ACC112 (cell line): ENCODE results near the gene HRCT1.

Experiments
- H2AFZ ChIP-seq: fragments of 200-600 bp; sonication (generic); one replicate; pipeline ENCODE4 v1.6.0; 2017; ENCODE audit warnings: antibody characterized with exemption, low read length; ENCODE audit not compliant: unreplicated experiment
- H3K27ac ChIP-seq: fragments of 200-600 bp; sonication (generic); 2 replicates; pipeline ENCODE4 v1.5.1; 2014; ENCODE audit warnings: low read depth, mild to moderate bottlenecking, antibody characterized with exemption, low read length, moderate library complexity
- H3K27me3 ChIP-seq: fragments of 200-600 bp; sonication (generic); 2 replicates; pipeline ENCODE4 v1.6.1; 2014; ENCODE audit warnings: mild to moderate bottlenecking, antibody characterized with exemption, low read length, moderate library complexity, mixed read lengths; ENCODE audit not compliant: insufficient read depth
- H3K36me3 ChIP-seq: fragments of 200-600 bp; sonication (generic); 2 replicates; pipeline ENCODE4 v1.6.1; 2016; ENCODE audit warnings: mild to moderate bottlenecking, antibody characterized with exemption, low read length, moderate library complexity, mixed read lengths; ENCODE audit not compliant: insufficient read depth
- H3K4me1 ChIP-seq: fragments of 200-600 bp; sonication (generic); one replicate; pipeline ENCODE4 v1.6.1; 2016; ENCODE audit warnings: low read length, mixed read lengths; ENCODE audit not compliant: insufficient read depth, unreplicated experiment, control insufficient read depth
- H3K4me3 ChIP-seq: fragments of 200-600 bp; sonication (generic); 2 replicates; pipeline ENCODE4 v1.5.1; 2014; ENCODE audit warnings: mild to moderate bottlenecking, low read depth, low read length
- H3K79me2 ChIP-seq: fragments of 200-600 bp; sonication (generic); one replicate; pipeline ENCODE4 v1.6.0; 2016; ENCODE audit warnings: low read length; ENCODE audit not compliant: control insufficient read depth, unreplicated experiment, insufficient read depth

The HRCT1 gene

GRCh38 chr9:35919212-35920008 is 13.4 kb downstream of the HRCT1 start:
- Histone ChIP-seq H3K36me3 (no peaks in the 10 kb centered on the region), H3K4me3 (no peak overlapping the region), H3K79me2 (no peaks in the 10 kb centered on the region), H2AFZ (no peak overlapping the region), H3K4me1 (peaks cover 13% of the 10 kb centered on the region), H3K27ac (no peak overlapping the region), H3K27me3 (no peaks in the 10 kb centered on the region)

DNA sequence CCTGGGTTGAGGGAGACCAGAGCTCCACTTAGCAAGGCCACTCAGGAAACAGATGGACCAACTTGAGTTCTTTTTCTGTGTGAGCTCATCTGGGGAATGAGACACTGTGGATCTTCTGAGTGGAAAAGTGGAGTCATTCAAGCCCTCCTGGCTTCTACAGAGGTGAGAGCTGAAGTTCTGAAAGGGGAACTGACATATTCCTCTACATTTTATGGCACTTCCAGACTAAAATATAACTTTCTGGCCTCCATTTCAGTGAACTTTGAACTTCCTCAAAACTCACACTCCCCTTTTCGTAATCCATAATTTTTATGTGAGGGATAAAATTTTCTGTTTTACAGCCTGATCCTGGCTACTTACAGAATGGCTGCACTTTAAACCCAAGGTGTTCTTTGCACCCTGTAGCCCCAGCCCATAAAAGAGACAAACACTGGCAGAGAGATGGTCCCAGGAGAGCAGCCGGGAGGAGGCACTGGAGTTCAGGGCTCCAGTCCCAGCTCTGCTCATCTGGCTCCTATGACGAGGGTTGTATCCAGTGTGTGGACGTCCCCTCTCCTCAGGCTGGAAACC is 14.1 kb downstream of the HRCT1 start:
- Histone ChIP-seq H3K27ac (no peak overlapping the region), H3K79me2 (no peaks in the 10 kb centered on the region), H3K27me3 (no peaks in the 10 kb centered on the region), H3K4me1 (peaks cover 20% of the 10 kb centered on the region), H3K4me3 (no peak overlapping the region), H2AFZ (no peak overlapping the region), H3K36me3 (no peaks in the 10 kb centered on the region)

DNA sequence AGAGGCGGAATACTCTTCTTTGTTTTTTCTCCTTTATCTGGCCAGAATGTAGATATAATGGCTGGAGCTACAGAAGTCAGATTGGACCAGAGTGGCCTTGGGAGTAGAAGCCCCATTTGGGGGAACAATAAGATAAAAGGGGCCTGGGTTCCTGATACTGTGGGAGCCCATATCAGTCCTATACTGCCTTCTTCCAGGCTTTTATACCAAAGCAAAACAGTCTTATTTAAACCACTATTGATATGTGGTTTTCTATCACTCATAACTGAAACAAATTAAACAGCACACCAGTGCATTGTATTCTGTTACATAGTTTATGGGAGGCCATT is 17.6 kb downstream of the HRCT1 start:
- H3K79me2 ChIP-seq = no peaks in the 10 kb centered on the region
- H2AFZ ChIP-seq = peak overlapping the region; percentile 93
- peak overlapping the region; percentile 100 for H3K27ac ChIP-seq
- no peaks in the 10 kb centered on the region for H3K27me3 ChIP-seq
- H3K4me3 ChIP-seq = peak overlapping the region; percentile 73; the same call in 1 of the 2 replicates
- H3K36me3 ChIP-seq = no peaks in the 10 kb centered on the region
- peaks cover 25% of the 10 kb centered on the region for H3K4me1 ChIP-seq

GRCh38 chr9:35923927-35924763 is 18.1 kb downstream of the HRCT1 start:
- no peaks in the 10 kb centered on the region for H3K27me3 ChIP-seq
- H3K4me1 ChIP-seq = peaks cover 31% of the 10 kb centered on the region
- H3K79me2 ChIP-seq = no peaks in the 10 kb centered on the region
- H3K27ac ChIP-seq = peak overlapping the region; percentile 100
- no peaks in the 10 kb centered on the region for H3K36me3 ChIP-seq
- H2AFZ ChIP-seq = peak overlapping the region; percentile 93
- peak overlapping the region; percentile 73 for H3K4me3 ChIP-seq

GRCh38 chr9:35928591-35929452 is 22.8 kb downstream of the HRCT1 start:
- H3K4me3 ChIP-seq = no peak overlapping the region
- no peaks in the 10 kb centered on the region for H3K79me2 ChIP-seq
- H3K4me1 ChIP-seq = peaks cover 33% of the 10 kb centered on the region
- peak overlapping the region; percentile 40 for H2AFZ ChIP-seq
- H3K36me3 ChIP-seq = no peaks in the 10 kb centered on the region
- no peaks in the 10 kb centered on the region for H3K27me3 ChIP-seq
- peak overlapping the region; percentile 18; the same call in 1 of the 2 replicates for H3K27ac ChIP-seq

DNA sequence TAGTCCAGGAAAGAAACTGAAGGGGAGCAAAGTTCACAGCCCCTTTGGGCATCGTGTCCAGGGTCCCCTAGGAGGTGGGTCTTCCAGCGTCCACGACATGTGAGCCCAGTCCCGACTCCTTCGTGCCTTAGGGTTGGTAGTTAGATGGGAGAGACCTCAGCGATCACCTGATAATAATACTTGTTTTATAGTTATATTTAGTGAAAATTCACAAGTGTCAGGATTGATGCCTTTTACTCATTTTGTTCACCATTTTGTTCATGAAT is 23.4 kb downstream of the HRCT1 start:
- H3K4me1 ChIP-seq = peaks cover 32% of the 10 kb centered on the region
- H3K27ac ChIP-seq = no peak overlapping the region; the same call in 1 of the 2 replicates
- H3K36me3 ChIP-seq = no peaks in the 10 kb centered on the region
- no peak overlapping the region for H3K4me3 ChIP-seq
- H3K27me3 ChIP-seq = no peaks in the 10 kb centered on the region
- no peaks in the 10 kb centered on the region for H3K79me2 ChIP-seq
- no peak overlapping the region for H2AFZ ChIP-seq

DNA sequence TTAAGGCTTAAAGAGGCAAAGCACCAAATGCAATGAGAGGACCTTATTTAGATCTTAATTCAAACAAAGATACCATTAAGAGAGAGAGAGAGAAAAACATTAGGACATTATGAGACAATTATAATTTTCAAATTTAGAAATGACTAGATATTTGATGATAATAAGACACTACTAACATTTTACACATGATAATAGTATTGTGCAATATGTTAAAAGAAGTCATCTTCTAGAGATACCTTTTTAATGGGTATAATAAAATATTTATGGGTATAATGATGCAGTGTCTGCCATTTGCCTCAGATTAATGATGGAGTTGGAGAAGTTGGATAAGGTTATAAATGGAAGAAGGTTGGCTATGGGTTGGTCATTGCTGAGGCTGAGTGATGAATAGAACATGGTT is 24.5 kb downstream of the HRCT1 start:
- Histone ChIP-seq H3K4me3 (no peak overlapping the region), H3K4me1 (peaks cover 29% of the 10 kb centered on the region), H3K36me3 (no peaks in the 10 kb centered on the region), H2AFZ (no peak overlapping the region), H3K27ac (no peak overlapping the region), H3K27me3 (no peaks in the 10 kb centered on the region), H3K79me2 (no peaks in the 10 kb centered on the region)

GRCh38 chr9:35930989-35931388 is 25.0 kb downstream of the HRCT1 start:
- no peaks in the 10 kb centered on the region for H3K27me3 ChIP-seq
- no peaks in the 10 kb centered on the region for H3K36me3 ChIP-seq
- no peaks in the 10 kb centered on the region for H3K79me2 ChIP-seq
- no peak overlapping the region for H3K27ac ChIP-seq
- H3K4me1 ChIP-seq = peaks cover 33% of the 10 kb centered on the region
- no peak overlapping the region for H3K4me3 ChIP-seq
- no peak overlapping the region for H2AFZ ChIP-seq

GRCh38 chr9:35932735-35933134 is 26.7 kb downstream of the HRCT1 start:
- Histone ChIP-seq H3K27ac (no peak overlapping the region), H3K79me2 (no peaks in the 10 kb centered on the region), H3K27me3 (no peaks in the 10 kb centered on the region), H3K4me3 (no peak overlapping the region), H3K4me1 (peaks cover 48% of the 10 kb centered on the region), H2AFZ (no peak overlapping the region), H3K36me3 (0 out of 2 replicates have a peak, but pooled peaks cover 4% of the 10 kb centered on the region)

DNA sequence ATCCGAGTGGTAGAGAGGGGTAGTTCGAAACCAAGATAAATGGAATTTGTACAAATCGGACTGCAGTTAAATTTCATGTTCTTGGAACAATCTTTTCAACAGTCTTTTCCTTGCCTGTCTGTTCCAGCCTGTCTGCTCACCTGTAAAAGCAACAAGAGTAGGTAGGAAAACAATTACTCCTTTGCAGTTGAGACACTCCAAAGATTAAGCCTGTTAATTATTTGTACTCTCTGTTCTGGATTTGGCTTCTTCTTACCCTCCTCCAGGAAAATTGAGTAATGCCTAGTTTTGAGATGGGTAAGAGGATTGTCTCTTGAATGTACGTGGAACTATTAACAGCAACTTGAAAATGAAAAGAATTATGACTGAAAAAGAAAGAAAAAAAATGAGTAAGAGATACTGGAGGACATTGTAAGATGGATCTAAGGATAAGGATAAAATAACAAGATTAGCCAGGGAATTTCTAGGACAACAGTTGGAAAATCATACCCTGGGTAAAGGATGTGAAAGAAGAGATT is 27.6 kb downstream of the HRCT1 start:
- H3K27me3 ChIP-seq = no peaks in the 10 kb centered on the region
- H3K36me3 ChIP-seq = 0 out of 2 replicates have a peak, but pooled peaks cover 4% of the 10 kb centered on the region
- H2AFZ ChIP-seq = peak overlapping the region; percentile 85
- peak overlapping the region; percentile 4; the same call in 1 of the 2 replicates for H3K27ac ChIP-seq
- no peak overlapping the region for H3K4me3 ChIP-seq
- H3K79me2 ChIP-seq = no peaks in the 10 kb centered on the region
- peaks cover 43% of the 10 kb centered on the region for H3K4me1 ChIP-seq
